SK-N-SH (cell line): ENCODE results near the gene IL1RAP. TPM values are rescaled to one million over a fixed set of nuclear protein-coding genes. Genes with fewer than 3 reads are reported as not detected.

ENCODE experiments used
- CTCF ChIA-PET: fragments of 300-600, 350-600 bp; formaldehyde crosslinking; extraction: SDS; loops from one replicate; lab custom pipeline; 2021; lab: Yijun Ruan, JAX
- POLR2A ChIA-PET: fragments of 350-600 bp; sonication (Branson Sonifier 250); formaldehyde crosslinking; extraction: SDS; loops from one replicate; lab custom pipeline; 2020; ENCODE audit warnings: antibody characterized with exemption, inconsistent platforms; lab: Yijun Ruan, JAX
- DNase-seq: peaks from one replicate; pipeline ENCODE4 v3.0.0; 2012
- H2AFZ ChIP-seq: fragments of 200-600 bp; sonication (generic); 2 replicates; pipeline ENCODE4 v1.8.1; 2016; ENCODE audit warnings: antibody characterized with exemption, mild to moderate bottlenecking, low read depth
- H3F3A ChIP-seq: fragments of 200-600 bp; sonication (generic); replicated peaks from 2 replicates; pipeline ENCODE3; 2016; ENCODE audit warnings: antibody characterized with exemption, mild to moderate bottlenecking; ENCODE audit not compliant: insufficient read depth
- H3K27ac ChIP-seq, 2 experiments: fragments of 200-500 bp in 1 of 2; fragments of 200-600 bp in 1 of 2; sonication (Bioruptor generic) in 1 of 2; sonication (generic), shearing (Covaris generic) in 1 of 2; 2 replicates each; pipeline versions ENCODE4 v1.5.1 to v1.6.1; 2014 to 2016; ENCODE audit warnings: low read depth in 2 of 2, inconsistent platforms in 1 of 2, low read length in 1 of 2, mild to moderate bottlenecking in 1 of 2, mixed read lengths in 1 of 2
- H3K27me3 ChIP-seq: fragments of 200-600 bp; sonication (generic), shearing (Covaris generic); 2 replicates; pipeline ENCODE4 v1.6.1; 2016; ENCODE audit warnings: mixed run types; ENCODE audit not compliant: insufficient read depth
- H3K36me3 ChIP-seq, 2 experiments: fragments of 200-500 bp in 1 of 2; fragments of 200-600 bp in 1 of 2; sonication (Bioruptor generic) in 1 of 2; sonication (generic) in 1 of 2; replicated peaks in 1 of 2; 2 replicates each; pipeline versions ENCODE3 to v1.5.1; 2014 to 2016; ENCODE audit warnings: low read length in 1 of 2, mild to moderate bottlenecking in 1 of 2; ENCODE audit not compliant: insufficient read depth in 2 of 2, control insufficient read depth in 1 of 2
- H3K4me1 ChIP-seq, 2 experiments: fragments of 200-500 bp in 1 of 2; fragments of 200-600 bp in 1 of 2; sonication (Bioruptor generic) in 1 of 2; sonication (generic), shearing (Covaris generic) in 1 of 2; 2 replicates each; pipeline versions ENCODE4 v1.5.1 to v1.6.1; 2014 to 2016; ENCODE audit warnings: low read depth in 1 of 2, low read length in 1 of 2, mixed run types in 1 of 2; ENCODE audit not compliant: insufficient read depth in 2 of 2, control insufficient read depth in 1 of 2
- H3K4me2 ChIP-seq: fragments of 200-600 bp; sonication (generic), shearing (Covaris generic); 2 replicates; pipeline ENCODE4 v1.6.1; 2017; ENCODE audit warnings: mixed run types
- H3K4me3 ChIP-seq, 2 experiments: fragments of 200-500 bp in 1 of 2; fragments of 200-600 bp in 1 of 2; sonication (Bioruptor generic) in 1 of 2; sonication (generic), shearing (Covaris generic) in 1 of 2; 2 replicates each; pipeline versions ENCODE4 v1.5.1 to v1.8.1; 2014 to 2016; ENCODE audit warnings: low read depth in 2 of 2, inconsistent platforms in 1 of 2, low read length in 1 of 2, mild to moderate bottlenecking in 1 of 2, mixed read lengths in 1 of 2, moderate library complexity in 1 of 2
- H3K79me2 ChIP-seq: fragments of 200-600 bp; sonication (generic); 2 replicates; pipeline ENCODE4 v1.8.1; 2017; ENCODE audit warnings: mild to moderate bottlenecking; ENCODE audit not compliant: insufficient read depth
- H3K9ac ChIP-seq: fragments of 200-600 bp; sonication (generic); 2 replicates; pipeline ENCODE4 v1.6.1; 2017; ENCODE audit warnings: mixed run types
- H3K9me2 ChIP-seq: fragments of 200-600 bp; sonication (generic); 2 replicates; pipeline ENCODE4 v1.6.1; 2017; ENCODE audit warnings: mixed run types
- H3K9me3 ChIP-seq: fragments of 200-600 bp; sonication (generic); 2 replicates; pipeline ENCODE4 v1.6.1; 2017; ENCODE audit warnings: mixed run types, mild to moderate bottlenecking, moderate library complexity
- H4K20me1 ChIP-seq: fragments of 200-600 bp; sonication (generic); 2 replicates; pipeline ENCODE4 v1.6.1; 2017; ENCODE audit warnings: mild to moderate bottlenecking, mixed run types; ENCODE audit not compliant: insufficient read depth
- CHD2 ChIP-seq: fragments of 150-350 bp; IDR thresholded peaks from 2 replicates; pipeline ENCODE4 v1.6.1; 2018; ENCODE audit warnings: low read length; ENCODE audit not compliant: partially characterized antibody
- EP300 ChIP-seq, 2 experiments: IDR thresholded peaks; 2 replicates each; pipeline versions ENCODE4 v1.4.0 to v1.6.1; 2012; ENCODE audit warnings: borderline replicate concordance in 1 of 2, low read depth in 1 of 2, low read length in 1 of 2
- FOSL2 ChIP-seq: IDR thresholded peaks from 2 replicates; pipeline ENCODE4 v1.4.0; 2012; ENCODE audit warnings: low read depth, mild to moderate bottlenecking, moderate library complexity, borderline replicate concordance
- FOXJ3 ChIP-seq: sonication (generic); formaldehyde crosslinking; IDR thresholded peaks from 2 replicates; pipeline ENCODE4 v1.5.1; 2020; ENCODE audit warnings: mild to moderate bottlenecking, missing genetic modification reagents
- FOXM1 ChIP-seq: IDR thresholded peaks from 2 replicates; pipeline ENCODE4 v1.4.0; 2012; ENCODE audit warnings: low read depth, mild to moderate bottlenecking
- IRF3 ChIP-seq: fragments of 150-350 bp; IDR thresholded peaks from 2 replicates; pipeline ENCODE4 v1.6.1; 2016; ENCODE audit warnings: mild to moderate bottlenecking, low read depth, low read length
- JUND ChIP-seq: IDR thresholded peaks from 2 replicates; pipeline ENCODE4 v1.4.0; 2012
- MEF2A ChIP-seq: IDR thresholded peaks from 2 replicates; pipeline ENCODE4 v1.4.0; 2012; ENCODE audit warnings: low read depth, borderline replicate concordance
- NFIC ChIP-seq: IDR thresholded peaks from 2 replicates; pipeline ENCODE4 v1.4.0; 2012; ENCODE audit warnings: borderline replicate concordance
- NRF1 ChIP-seq: IDR thresholded peaks from 2 replicates; pipeline ENCODE4 v1.6.1; 2012; ENCODE audit warnings: low read depth, mild to moderate bottlenecking, low read length
- PBX3 ChIP-seq: IDR thresholded peaks from 2 replicates; pipeline ENCODE4; 2012
- RAD21 ChIP-seq: IDR thresholded peaks from 2 replicates; pipeline ENCODE4 v1.6.1; 2012; ENCODE audit warnings: mild to moderate bottlenecking, low read length
- RCOR1 ChIP-seq: fragments of 150-350 bp; IDR thresholded peaks from 2 replicates; pipeline ENCODE4 v1.6.1; 2017; ENCODE audit warnings: antibody characterized with exemption, low read length
- REST ChIP-seq: IDR thresholded peaks from 2 replicates; pipeline ENCODE4 v1.6.1; 2012; ENCODE audit warnings: mild to moderate bottlenecking, low read depth, low read length, moderate library complexity
- RXRA ChIP-seq: IDR thresholded peaks from 2 replicates; pipeline ENCODE4 v1.4.0; 2012; ENCODE audit warnings: low read depth, mild to moderate bottlenecking, borderline replicate concordance
- SIN3A ChIP-seq: IDR thresholded peaks from 2 replicates; pipeline ENCODE4 v1.6.1; 2012; ENCODE audit warnings: low read depth, mild to moderate bottlenecking, low read length, moderate library complexity, borderline replicate concordance
- SMC3 ChIP-seq: IDR thresholded peaks from 2 replicates; pipeline ENCODE4 v1.6.1; 2012; ENCODE audit warnings: low read depth, low read length, improper control_type of control experiment
- TAF1 ChIP-seq: IDR thresholded peaks from 2 replicates; pipeline ENCODE4 v1.6.1; 2012; ENCODE audit warnings: low read depth, mild to moderate bottlenecking, low read length, moderate library complexity, borderline replicate concordance
- TCF12 ChIP-seq: IDR thresholded peaks from 2 replicates; pipeline ENCODE4 v1.4.0; 2012
- USF1 ChIP-seq: IDR thresholded peaks from 2 replicates; pipeline ENCODE4 v1.4.0; 2012; ENCODE audit warnings: low read depth, borderline replicate concordance
- YY1 ChIP-seq: IDR thresholded peaks from 2 replicates; pipeline ENCODE4 v1.4.0; 2012; ENCODE audit warnings: low read depth, mild to moderate bottlenecking
- WGBS: methylation state at CpG from one replicate; pipeline ENCODE4 v1.1.6; 2017; ENCODE audit warnings: low lambda C conversion rate; 5-methylcytosine and 5-hydroxymethylcytosine counted together
- polyA plus RNA-seq, 3 experiments: library from polyadenylated mRNA; depleted of rRNA; stranded (reverse); fragments of >200 nt; gene quantifications; 2 replicates each; pipeline ENCODE4 v1.2.3, GENCODE V29; 2012

IL1RAP gene
- polyA plus RNA-seq, 1 of the 3 experiments (the other 2 are of a cell fraction) = 7.6 TPM

- H3K27me3 ChIP-seq = no peaks in the 10 kb centered on the region
- 39% methylated on average over 2 of the region's 2 CpGs for WGBS
- H3K4me2 ChIP-seq = no peak overlapping the region
- H3K79me2 ChIP-seq = no peaks in the 10 kb centered on the region
- ChIA-PET CTCF (no interaction called here), POLR2A (no interaction called here)
- H3K27ac ChIP-seq = no peak overlapping the region
- TF ChIP-seq MEF2A = no peak
- TF ChIP-seq NRF1 = no peak
- TF ChIP-seq NFIC = no peak
- TF ChIP-seq CHD2 = no peak
- TF ChIP-seq FOSL2 = no peak
- no peak for TF ChIP-seq FOXJ3 (CRISPR knock-in tag)
- no peak for TF ChIP-seq FOXM1
- no peak for TF ChIP-seq YY1
- TF ChIP-seq RXRA = no peak
- no peak for TF ChIP-seq REST
- TF ChIP-seq RCOR1 = no peak
- H3K9me2 ChIP-seq = no peaks in the 10 kb centered on the region
- no peak overlapping the region for H2AFZ ChIP-seq
- H3K36me3 ChIP-seq = no peaks in the 10 kb centered on the region
- no peaks in the 10 kb centered on the region for H4K20me1 ChIP-seq
- no peak for DNase-seq
- no peak overlapping the region for H3K4me3 ChIP-seq
- H3K4me1 ChIP-seq = peaks cover 0 to 34% of the 10 kb centered on the region in 2 experiments; a peak in 1 of 4 replicates
- no peaks in the 10 kb centered on the region for H3F3A ChIP-seq
- H3K9me3 ChIP-seq = no peaks in the 10 kb centered on the region
- no peak overlapping the region for H3K9ac ChIP-seq
Measured at GRCh38 chr3:190541560-190541959, 27.7 kb downstream of the IL1RAP start.

- no peaks in the 10 kb centered on the region for H3K79me2 ChIP-seq
- H2AFZ ChIP-seq = no peak overlapping the region
- H3K9ac ChIP-seq = no peak overlapping the region
- no peaks in the 10 kb centered on the region for H3K9me3 ChIP-seq
- no peak overlapping the region for H3K4me3 ChIP-seq
- H3K27me3 ChIP-seq = no peaks in the 10 kb centered on the region
- no peaks in the 10 kb centered on the region for H3K9me2 ChIP-seq
- WGBS = 9% methylated on average over 1 of the region's 1 CpG
- no peaks in the 10 kb centered on the region for H3F3A ChIP-seq
- no peaks in the 10 kb centered on the region for H4K20me1 ChIP-seq
- H3K4me1 ChIP-seq = peaks cover 0 to 31% of the 10 kb centered on the region in 2 experiments; a peak in 1 of 4 replicates
- ChIA-PET CTCF (no interaction called here), POLR2A (no interaction called here)
- H3K27ac ChIP-seq = no peak overlapping the region
- DNase-seq = no peak
- no peak overlapping the region for H3K4me2 ChIP-seq
- H3K36me3 ChIP-seq = no peaks in the 10 kb centered on the region
- no peak for TF ChIP-seq USF1
- TF ChIP-seq IRF3 = no peak
- no peak for TF ChIP-seq EP300 (IDR thresholded peaks at IDR 0.05; ENCODE audit: borderline replicate concordance in 1 of 2, low read depth in 1 of 2, low read length in 1 of 2)
- TF ChIP-seq RAD21 = no peak
- no peak for TF ChIP-seq SMC3
- no peak for TF ChIP-seq PBX3
- no peak for TF ChIP-seq FOSL2
- TF ChIP-seq SIN3A = no peak
- TF ChIP-seq JUND = no peak
- TF ChIP-seq TAF1 = no peak
- no peak for TF ChIP-seq TCF12
- TF ChIP-seq FOXJ3 (CRISPR knock-in tag) = no peak
Measured at GRCh38 chr3:190542846-190543245, 29.0 kb downstream of the IL1RAP start.
